SK-N-SH (cell line): ENCODE measurements around the gene AMMECR1.

Experiments used
- EP300 ChIP-seq, 2 experiments: IDR thresholded peaks; 2 replicates each; pipeline versions ENCODE4 v1.4.0 to v1.6.1; 2012; ENCODE audit warnings: borderline replicate concordance in 1 of 2, low read depth in 1 of 2, low read length in 1 of 2
- EZH2phosphoT487 ChIP-seq: fragments of 200-600 bp; sonication (generic); IDR thresholded peaks from 2 replicates; pipeline ENCODE4 v1.6.1; 2017; ENCODE audit warnings: low read depth, mixed run types, mild to moderate bottlenecking, antibody characterized with exemption, moderate library complexity, borderline replicate concordance
- FOXJ3 ChIP-seq: sonication (generic); formaldehyde crosslinking; IDR thresholded peaks from 2 replicates; pipeline ENCODE4 v1.5.1; 2020; ENCODE audit warnings: mild to moderate bottlenecking, missing genetic modification reagents
- GABPA ChIP-seq: IDR thresholded peaks from 2 replicates; pipeline ENCODE4 v1.4.0; 2012; ENCODE audit warnings: low read depth, mild to moderate bottlenecking
- POLR2AphosphoS5 ChIP-seq: IDR thresholded peaks from 2 replicates; pipeline ENCODE4 v1.6.1; 2012; ENCODE audit warnings: low read depth, low read length
- RAD21 ChIP-seq: IDR thresholded peaks from 2 replicates; pipeline ENCODE4 v1.6.1; 2012; ENCODE audit warnings: mild to moderate bottlenecking, low read length
- RCOR1 ChIP-seq: fragments of 150-350 bp; IDR thresholded peaks from 2 replicates; pipeline ENCODE4 v1.6.1; 2017; ENCODE audit warnings: antibody characterized with exemption, low read length
- REST ChIP-seq: IDR thresholded peaks from 2 replicates; pipeline ENCODE4 v1.6.1; 2012; ENCODE audit warnings: mild to moderate bottlenecking, low read depth, low read length, moderate library complexity
- RFX5 ChIP-seq: IDR thresholded peaks from 2 replicates; pipeline ENCODE4 v1.6.1; 2012; ENCODE audit warnings: mild to moderate bottlenecking, improper control_type of control experiment, low read length
- SIN3A ChIP-seq: IDR thresholded peaks from 2 replicates; pipeline ENCODE4 v1.6.1; 2012; ENCODE audit warnings: low read depth, mild to moderate bottlenecking, low read length, moderate library complexity, borderline replicate concordance
- SMC3 ChIP-seq: IDR thresholded peaks from 2 replicates; pipeline ENCODE4 v1.6.1; 2012; ENCODE audit warnings: low read depth, low read length, improper control_type of control experiment
- YY1 ChIP-seq: IDR thresholded peaks from 2 replicates; pipeline ENCODE4 v1.4.0; 2012; ENCODE audit warnings: low read depth, mild to moderate bottlenecking
- TF ChIP-seq, protein P1 (sequence below): fragments of 200-600 bp; sonication (generic); IDR thresholded peaks from 2 replicates; pipeline ENCODE4 v1.6.1; 2017; ENCODE audit warnings: antibody characterized with exemption, mild to moderate bottlenecking, moderate library complexity

GRCh38 chrX:110175696-110176095 lies 142.2 kb downstream of the AMMECR1 start:
- TF ChIP-seq, protein P1, sequence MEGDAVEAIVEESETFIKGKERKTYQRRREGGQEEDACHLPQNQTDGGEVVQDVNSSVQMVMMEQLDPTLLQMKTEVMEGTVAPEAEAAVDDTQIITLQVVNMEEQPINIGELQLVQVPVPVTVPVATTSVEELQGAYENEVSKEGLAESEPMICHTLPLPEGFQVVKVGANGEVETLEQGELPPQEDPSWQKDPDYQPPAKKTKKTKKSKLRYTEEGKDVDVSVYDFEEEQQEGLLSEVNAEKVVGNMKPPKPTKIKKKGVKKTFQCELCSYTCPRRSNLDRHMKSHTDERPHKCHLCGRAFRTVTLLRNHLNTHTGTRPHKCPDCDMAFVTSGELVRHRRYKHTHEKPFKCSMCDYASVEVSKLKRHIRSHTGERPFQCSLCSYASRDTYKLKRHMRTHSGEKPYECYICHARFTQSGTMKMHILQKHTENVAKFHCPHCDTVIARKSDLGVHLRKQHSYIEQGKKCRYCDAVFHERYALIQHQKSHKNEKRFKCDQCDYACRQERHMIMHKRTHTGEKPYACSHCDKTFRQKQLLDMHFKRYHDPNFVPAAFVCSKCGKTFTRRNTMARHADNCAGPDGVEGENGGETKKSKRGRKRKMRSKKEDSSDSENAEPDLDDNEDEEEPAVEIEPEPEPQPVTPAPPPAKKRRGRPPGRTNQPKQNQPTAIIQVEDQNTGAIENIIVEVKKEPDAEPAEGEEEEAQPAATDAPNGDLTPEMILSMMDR = no peak
- TF ChIP-seq EP300 (IDR thresholded peaks at IDR 0.05; ENCODE audit: borderline replicate concordance in 1 of 2, low read depth in 1 of 2, low read length in 1 of 2) = no peak
- TF ChIP-seq YY1 = no peak
- TF ChIP-seq REST = no peak
- TF ChIP-seq FOXJ3 (CRISPR knock-in tag) = no peak
- no peak for TF ChIP-seq RCOR1
- TF ChIP-seq GABPA = no peak
- no peak for TF ChIP-seq EZH2phosphoT487
- TF ChIP-seq POLR2AphosphoS5 = no peak
- no peak for TF ChIP-seq SIN3A
- TF ChIP-seq SMC3 = no peak
- no peak for TF ChIP-seq RAD21
- TF ChIP-seq RFX5 = no peak
